ENCODE results near the gene ZCCHC7.

GRCh38 chr9:37395229-37395628 lies 274.9 kb downstream of the ZCCHC7 start:
- TF ChIP-seq EZH2 (IDR thresholded peaks at IDR 0.05; ENCODE audit: insufficient read depth, poor library complexity, severe bottlenecking) (no peak), EZH2phosphoT487 (IDR thresholded peaks at IDR 0.05; ENCODE audit: insufficient read depth, low read depth) (no peak)

Data from GM23248 (cell line).